ENCODE measurements around the gene GPR107. TPM values are rescaled to one million over a fixed set of nuclear protein-coding genes. Genes with fewer than 3 reads are reported as not detected.

GPR107 gene
- total and polyA plus RNA-seq, 2 of the 8 experiments (the other 6 are each of a cell fraction or from before 2014, with no cell fraction given) = 19.3 to 30.7 TPM

- Histone ChIP-seq H2BK120ac (replicated peaks; ENCODE audit: low read depth, low read length) (no peak overlapping the region), H3K27me3 (replicated peaks in 1 of 4; ENCODE audit: control insufficient read depth in 3 of 4, extremely low read depth in 1 of 4, insufficient read depth in 3 of 4, low read length in 3 of 4) (no peaks in the 10 kb centered on the region), H3K79me1 (ENCODE audit: low read depth, low read length) (no peaks in the 10 kb centered on the region), H2BK12ac (ENCODE audit: low read depth, low read length) (no peak overlapping the region), H4K20me1 (replicated peaks in 1 of 2; ENCODE audit: control insufficient read depth in 1 of 2, insufficient read depth in 2 of 2, low read length in 2 of 2) (peaks cover 0 to 2% of the 10 kb centered on the region in 2 experiments), H3K9me3 (ENCODE audit: insufficient read depth in 2 of 2, low read depth in 1 of 2, low read length in 1 of 2) (no peaks in the 10 kb centered on the region), H2AK5ac (ENCODE audit: low read depth, low read length) (no peak overlapping the region), H4K91ac (replicated peaks; ENCODE audit: insufficient read length, low read length) (no peak overlapping the region), H2BK20ac (ENCODE audit: low read length) (no peak overlapping the region), H2BK15ac (ENCODE audit: low read length) (no peak overlapping the region), H3K18ac (ENCODE audit: extremely low read depth, low read length) (no peak overlapping the region), H3K23ac (ENCODE audit: insufficient read length) (no peak overlapping the region), H2BK5ac (ENCODE audit: low read depth, low read length) (no peak overlapping the region), H2AFZ (ENCODE audit: low read length) (no peak overlapping the region), H3K56ac (replicated peaks; ENCODE audit: insufficient read length, low read depth, low read length) (no peak overlapping the region), H3K4me3 (ENCODE audit: extremely low read depth in 1 of 4, insufficient read depth in 2 of 4, low read depth in 3 of 4, low read length in 4 of 4) (no peak overlapping the region), H3K36me3 (ENCODE audit: control insufficient read depth in 2 of 4, insufficient read depth in 4 of 4, low read length in 3 of 4) (peaks cover 3 to 8% (median 3%) of the 10 kb centered on the region in 4 experiments; a peak in 3 of 8 replicates), H3K4me2 (ENCODE audit: insufficient read depth in 1 of 2, low read depth in 2 of 2, low read length in 2 of 2) (no peak overlapping the region), H3K4ac (replicated peaks; ENCODE audit: insufficient read length, low read depth, low read length) (no peak overlapping the region), H3K9ac (replicated peaks in 1 of 4; ENCODE audit: extremely low read depth in 1 of 4, low read depth in 3 of 4, low read length in 3 of 4) (no peak overlapping the region), H3K23me2 (ENCODE audit: low read depth, low read length) (no peaks in the 10 kb centered on the region), H3K4me1 (replicated peaks in 1 of 4; ENCODE audit: control insufficient read depth in 3 of 4, insufficient read depth in 4 of 4, low read length in 3 of 4) (peaks cover 0 to 3% (median 0%) of the 10 kb centered on the region in 4 experiments; a peak in 1 of 7 replicates), H3K79me2 (ENCODE audit: control insufficient read depth in 1 of 2, insufficient read depth in 2 of 2, low read length in 2 of 2) (no peaks in the 10 kb centered on the region), H3K27ac (ENCODE audit: low read depth, low read length) (no peak overlapping the region), H4K8ac (ENCODE audit: extremely low read depth, insufficient read depth, low read length) (no peak overlapping the region), H4K5ac (ENCODE audit: insufficient read length, low read depth, low read length) (no peak overlapping the region), H3K14ac (ENCODE audit: insufficient read length) (no peak overlapping the region)
- WGBS, 2 experiments (ENCODE audit: extremely low coverage in 1 of 2, insufficient coverage in 1 of 2, insufficient read length in 1 of 2, insufficient replicate concordance in 2 of 2, low coverage in 1 of 2, low lambda C conversion rate in 2 of 2, missing lambda C conversion rate in 1 of 2) = 94% methylated on average over 30 of the region's 30 CpGs; no CpG with 5 or more reads in 1 of the 2 experiments
- DNase-seq (ENCODE audit: low read depth in 1 of 2, low spot score in 2 of 2) = no peak
- no peak for FAIRE-seq
- POLR2A ChIA-PET (ENCODE audit: partially characterized antibody) = interaction anchor here (1.1 kb wide), 1 partner anchor 128 kb away, joined by 4 read pairs; no protein-coding TSS in a partner anchor
- CTCF ChIA-PET (ENCODE audit: partially characterized antibody) = interaction anchor here (1.0 to 6.9 kb wide), 10 partner anchors 9 to 229 kb away, joined by 3 to 35 read pairs (median 4); no protein-coding TSS in a partner anchor
- no peak for TF ChIP-seq RAD21 (IDR thresholded peaks at IDR 0.05 in 1 of 2, conservative IDR thresholded peaks at IDR 0.05 in 1 of 2; ENCODE audit: low read depth in 2 of 2, low read length in 2 of 2)
- no peak for TF ChIP-seq EGR1 (IDR thresholded peaks at IDR 0.05; ENCODE audit: borderline replicate concordance, low read depth, low read length)
- no peak for TF ChIP-seq CTBP2 (IDR thresholded peaks at IDR 0.05; ENCODE audit: borderline replicate concordance, insufficient read depth, insufficient read length, low read length)
- TF ChIP-seq SP1 (IDR thresholded peaks at IDR 0.05; ENCODE audit: low read depth, low read length) = no peak
- no peak for TF ChIP-seq HDAC6 (IDR thresholded peaks at IDR 0.05; ENCODE audit: low read depth, low read length)
- TF ChIP-seq SUZ12 (IDR thresholded peaks at IDR 0.05; ENCODE audit: low read length) = no peak
- TF ChIP-seq CREB1 (IDR thresholded peaks at IDR 0.05) = no peak
- no peak for TF ChIP-seq SAP30 (IDR thresholded peaks at IDR 0.05; ENCODE audit: insufficient read depth, insufficient replicate concordance, low read length)
- TF ChIP-seq HDAC2 (IDR thresholded peaks at IDR 0.05; ENCODE audit: borderline replicate concordance in 1 of 2, low read depth in 2 of 2, low read length in 2 of 2) = no peak
- TF ChIP-seq TBP (IDR thresholded peaks at IDR 0.05; ENCODE audit: low read depth, low read length) = no peak
- no peak for TF ChIP-seq TCF12 (IDR thresholded peaks at IDR 0.05; ENCODE audit: low read depth, low read length)
- TF ChIP-seq KDM5A (IDR thresholded peaks at IDR 0.05; ENCODE audit: low read length) = no peak
Measured at GRCh38 chr9:130111786-130112537, 58.3 kb downstream of the GPR107 start.
